IgD-negative memory B cell (primary cell): ENCODE results near the gene SLC4A5. TPM values are rescaled to one million over a fixed set of nuclear protein-coding genes. Genes with fewer than 3 reads are reported as not detected.
A peak's percentile ranks its signal among the peaks of the same experiment; 100 is the strongest.

Experiments used
- H3K27ac Mint-ChIP-seq, 3 donors: one replicate each; pipeline ENCODE4 v1.8.0; 2020 to 2022; ENCODE audit warnings: mild to moderate bottlenecking in 3 of 3, mixed read lengths in 3 of 3, moderate library complexity in 1 of 3
- H3K27me3 Mint-ChIP-seq: one replicate; pipeline ENCODE4 v1.8.0; 2021; ENCODE audit warnings: mixed read lengths
- H3K36me3 Mint-ChIP-seq: one replicate; pipeline ENCODE4 v1.8.0; 2020; ENCODE audit warnings: mild to moderate bottlenecking, mixed read lengths
- H3K4me1 Mint-ChIP-seq, 3 donors: one replicate each; pipeline ENCODE4 v1.8.0; 2020 to 2022; ENCODE audit warnings: mixed read lengths in 3 of 3, mild to moderate bottlenecking in 1 of 3
- H3K4me3 Mint-ChIP-seq, 4 donors: one replicate each; pipeline ENCODE4 v1.8.0; 2020 to 2022; ENCODE audit warnings: mild to moderate bottlenecking in 4 of 4, mixed read lengths in 4 of 4, moderate library complexity in 3 of 4
- H3K9me3 Mint-ChIP-seq, 3 donors: one replicate each; pipeline ENCODE4 v1.8.0; 2020 to 2021; ENCODE audit warnings: mixed read lengths in 3 of 3, mild to moderate bottlenecking in 1 of 3
- polyA plus RNA-seq: library from polyadenylated mRNA; unstranded; fragments of 300-500 nt; fragmentation: Illumina TruSeq; gene quantifications from one replicate; pipeline ENCODE4 v1.2.3, GENCODE V29; 2021

Gene SLC4A5
- polyA plus RNA-seq, 1 donor from 2014 or later = 1.2 TPM

DNA sequence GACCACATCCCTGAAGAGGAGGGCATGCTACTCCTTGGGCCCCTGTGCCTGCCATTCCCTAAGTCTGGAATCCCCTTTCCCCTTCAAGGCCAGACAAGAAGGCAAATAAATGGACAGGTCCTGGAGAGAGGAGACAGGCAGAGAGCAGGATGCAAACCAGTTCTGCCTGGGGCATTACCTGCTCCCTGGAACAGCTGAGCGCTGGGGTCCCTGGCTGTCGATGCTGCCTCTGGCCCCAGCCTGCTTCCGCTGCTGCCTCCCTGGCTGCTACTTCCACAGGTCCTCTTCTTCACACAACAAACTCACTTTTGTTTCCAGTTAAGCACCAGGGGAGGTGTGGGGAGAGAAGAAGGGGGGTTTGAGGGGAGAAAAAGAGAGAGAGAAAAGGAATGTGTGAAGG is 53.1 kb downstream of the SLC4A5 start:
- Mint-ChIP-seq H3K27ac (peak overlapping the region; percentile 47 to 87 (median 82)), H3K9me3 (no peaks in the 10 kb centered on the region), H3K4me1 (peaks cover 10 to 18% (median 11%) of the 10 kb centered on the region in 3 donors), H3K27me3 (no peaks in the 10 kb centered on the region), H3K36me3 (peaks cover 5% of the 10 kb centered on the region), H3K4me3 (peak overlapping the region; percentile 6 to 78 (median 32))

DNA sequence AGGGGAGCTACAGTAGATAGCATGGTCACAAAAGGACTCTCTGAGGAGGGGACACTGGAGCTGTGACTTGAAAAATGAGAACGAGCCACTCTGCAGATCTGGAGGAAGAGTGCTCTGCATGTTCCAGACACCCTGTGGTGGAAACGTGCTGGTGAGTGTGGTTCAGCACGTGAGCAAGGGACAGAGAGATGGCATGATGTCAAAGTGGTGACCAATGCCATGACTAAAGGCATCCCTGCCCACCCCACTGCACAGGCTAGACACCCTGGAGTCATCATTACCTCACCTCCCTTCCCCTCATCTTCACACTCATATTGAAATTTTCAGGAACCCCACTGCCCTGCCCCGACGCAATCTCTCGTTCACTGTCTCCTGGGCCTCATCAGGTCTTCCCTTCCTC is 56.5 kb downstream of the SLC4A5 start:
- Mint-ChIP-seq H3K27me3 (no peaks in the 10 kb centered on the region), H3K36me3 (peaks cover under 1% of the 10 kb centered on the region), H3K27ac (no peak overlapping the region), H3K4me1 (peaks cover 9 to 15% (median 10%) of the 10 kb centered on the region in 3 donors), H3K9me3 (no peaks in the 10 kb centered on the region), H3K4me3 (no peak overlapping the region)

- no peak overlapping the region for H3K27ac Mint-ChIP-seq
- peaks cover 6% of the 10 kb centered on the region for H3K36me3 Mint-ChIP-seq
- H3K4me3 Mint-ChIP-seq = no peak overlapping the region
- H3K9me3 Mint-ChIP-seq = peaks cover 0 to 1% (median 0%) of the 10 kb centered on the region in 3 donors
- no peaks in the 10 kb centered on the region for H3K4me1 Mint-ChIP-seq
- H3K27me3 Mint-ChIP-seq = peaks cover 5% of the 10 kb centered on the region
Observed at GRCh38 chr2:74281141-74281975, 61.9 kb downstream of the SLC4A5 start.

DNA sequence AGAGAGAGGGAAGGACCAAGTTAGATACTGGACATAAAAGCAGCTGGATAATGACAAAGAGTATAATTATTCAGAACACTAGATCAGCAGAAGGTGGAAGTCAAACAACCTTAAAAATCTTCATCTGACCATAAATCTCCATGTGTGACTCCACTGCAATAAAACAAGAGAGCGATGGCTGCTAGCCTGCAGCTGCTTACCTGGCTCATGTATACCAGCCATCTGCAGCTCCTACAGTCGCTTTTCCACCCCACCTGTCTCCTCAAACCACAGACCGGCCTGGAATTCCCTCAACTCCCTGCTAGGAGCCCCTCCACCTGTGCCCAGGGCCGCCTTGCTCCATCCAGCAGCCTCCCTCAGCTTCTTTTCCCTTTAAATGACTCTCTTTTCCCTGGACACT is 64.5 kb downstream of the SLC4A5 start:
- Mint-ChIP-seq H3K4me3 (no peak overlapping the region), H3K27me3 (peaks cover 5% of the 10 kb centered on the region), H3K27ac (peak overlapping the region in 1 of 3 donors; percentile 71), H3K9me3 (peaks cover 0 to 1% (median 0%) of the 10 kb centered on the region in 3 donors), H3K4me1 (peaks cover 4 to 6% (median 4%) of the 10 kb centered on the region in 3 donors), H3K36me3 (peaks cover 6% of the 10 kb centered on the region)

DNA sequence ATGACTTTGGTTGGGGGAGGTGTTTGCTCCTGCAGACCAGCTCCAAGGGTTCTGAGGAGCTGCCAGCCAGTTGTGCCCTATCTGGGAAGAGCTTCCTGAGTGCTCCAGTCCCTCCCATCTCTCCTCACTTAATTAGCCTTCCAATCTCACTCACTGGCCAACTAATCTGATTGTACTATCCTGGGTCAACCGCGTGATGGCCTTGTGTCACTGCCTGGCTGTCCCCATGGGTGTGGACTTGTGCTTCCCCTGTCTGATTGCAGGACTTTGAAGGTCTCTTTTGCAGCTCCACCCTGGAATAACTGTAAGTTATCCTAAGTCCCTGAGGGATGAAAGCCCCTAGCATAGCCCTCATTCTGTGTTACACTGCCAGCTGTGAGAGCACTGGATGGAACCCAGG is 65.0 kb downstream of the SLC4A5 start:
- H3K27me3 Mint-ChIP-seq = peaks cover 5% of the 10 kb centered on the region
- H3K4me1 Mint-ChIP-seq = peaks cover 4 to 6% (median 4%) of the 10 kb centered on the region in 3 donors
- no peak overlapping the region for H3K4me3 Mint-ChIP-seq
- H3K36me3 Mint-ChIP-seq = peaks cover 6% of the 10 kb centered on the region
- H3K27ac Mint-ChIP-seq = no peak overlapping the region
- H3K9me3 Mint-ChIP-seq = peaks cover 0 to 1% (median 0%) of the 10 kb centered on the region in 3 donors

GRCh38 chr2:74275228-74275627 is 68.0 kb downstream of the SLC4A5 start:
- H3K9me3 Mint-ChIP-seq = peaks cover 0 to 1% (median 0%) of the 10 kb centered on the region in 3 donors

DNA sequence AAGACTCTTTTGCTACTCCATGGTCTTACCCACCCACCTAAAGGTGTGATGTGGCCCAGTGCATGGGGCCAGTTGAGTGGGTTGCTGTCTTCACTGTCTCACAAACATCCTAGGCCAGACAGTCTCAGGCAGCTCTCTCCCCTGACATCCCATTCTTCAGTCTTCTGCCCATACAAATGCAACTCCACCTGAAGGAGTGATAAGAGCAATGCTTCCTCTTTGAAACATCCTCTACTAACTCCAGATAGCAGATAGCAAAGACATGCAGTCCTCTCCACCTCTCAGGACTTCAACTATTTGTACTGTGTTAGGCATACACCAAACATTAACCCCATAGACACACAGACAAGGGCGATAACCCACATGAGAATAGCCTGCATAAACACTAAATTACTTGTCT is 73.5 kb downstream of the SLC4A5 start:
- no peaks in the 10 kb centered on the region for H3K9me3 Mint-ChIP-seq
- H3K27ac Mint-ChIP-seq = no peak overlapping the region
- peaks cover 3 to 5% (median 4%) of the 10 kb centered on the region in 3 donors for H3K4me1 Mint-ChIP-seq
- peaks cover 6% of the 10 kb centered on the region for H3K36me3 Mint-ChIP-seq
- no peak overlapping the region for H3K4me3 Mint-ChIP-seq
- peaks cover 3% of the 10 kb centered on the region for H3K27me3 Mint-ChIP-seq

More at GRCh38 chr2:74275228-74275627, 68.0 kb downstream of the SLC4A5 start:
- peaks cover 7% of the 10 kb centered on the region for H3K27me3 Mint-ChIP-seq
- no peak overlapping the region for H3K27ac Mint-ChIP-seq
- peaks cover 4 to 6% (median 4%) of the 10 kb centered on the region in 3 donors for H3K4me1 Mint-ChIP-seq
- H3K36me3 Mint-ChIP-seq = peaks cover 4% of the 10 kb centered on the region
- H3K4me3 Mint-ChIP-seq = peak overlapping the region in 2 of 4 donors; percentile 10 to 14

DNA sequence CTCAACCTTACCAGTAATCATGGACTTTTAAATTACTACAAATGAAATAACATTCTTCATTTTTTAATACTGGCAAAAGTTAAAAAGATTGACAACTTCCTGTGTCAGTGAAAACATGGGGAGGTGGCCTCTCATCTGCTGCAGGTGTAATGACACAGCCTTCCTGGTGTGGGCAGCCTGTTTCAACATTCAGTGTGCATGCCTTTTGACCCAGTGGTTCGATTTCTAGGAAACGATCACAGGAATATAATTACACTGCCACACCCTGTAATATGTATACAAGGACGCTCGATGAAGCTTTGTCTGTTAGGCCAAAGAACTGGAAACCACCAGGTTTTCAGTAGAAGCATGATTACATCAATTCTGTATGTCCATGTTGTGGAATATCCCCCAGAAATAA is 76.1 kb downstream of the SLC4A5 start:
- Mint-ChIP-seq H3K27me3 (peaks cover 3% of the 10 kb centered on the region), H3K4me3 (no peak overlapping the region), H3K4me1 (peaks cover 3 to 5% (median 4%) of the 10 kb centered on the region in 3 donors), H3K27ac (no peak overlapping the region), H3K36me3 (peaks cover 10% of the 10 kb centered on the region), H3K9me3 (no peaks in the 10 kb centered on the region)

DNA sequence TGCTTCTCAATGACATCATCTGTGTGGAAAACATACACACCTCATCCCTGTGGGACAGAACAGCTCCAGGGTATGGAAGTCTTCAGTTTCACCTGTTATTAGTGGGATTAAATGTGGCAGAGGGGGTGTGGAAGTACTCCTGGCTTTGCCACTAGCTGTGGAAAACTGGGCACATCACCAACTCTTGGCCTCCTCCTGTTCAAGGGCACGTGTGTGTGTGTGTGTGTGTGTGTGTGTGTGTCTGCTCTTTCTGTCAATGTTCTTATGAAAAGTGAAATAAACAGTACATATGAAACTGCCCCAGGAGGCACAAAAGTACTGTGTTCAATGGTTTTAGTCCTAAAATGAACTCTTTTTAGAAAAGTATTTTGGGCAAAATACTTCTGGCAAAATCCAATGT is 78.9 kb downstream of the SLC4A5 start:
- peaks cover 7% of the 10 kb centered on the region for H3K36me3 Mint-ChIP-seq
- H3K4me3 Mint-ChIP-seq = no peak overlapping the region
- H3K27ac Mint-ChIP-seq = no peak overlapping the region
- no peaks in the 10 kb centered on the region for H3K9me3 Mint-ChIP-seq
- H3K4me1 Mint-ChIP-seq = peaks cover 3 to 5% (median 4%) of the 10 kb centered on the region in 3 donors
- H3K27me3 Mint-ChIP-seq = peaks cover 1% of the 10 kb centered on the region

- Mint-ChIP-seq H3K27me3 (peaks cover 1% of the 10 kb centered on the region), H3K4me1 (peaks cover 3 to 5% (median 4%) of the 10 kb centered on the region in 3 donors), H3K27ac (no peak overlapping the region), H3K36me3 (peaks cover 7% of the 10 kb centered on the region), H3K4me3 (no peak overlapping the region), H3K9me3 (no peaks in the 10 kb centered on the region)
Observed at GRCh38 chr2:74262681-74263080, 80.5 kb downstream of the SLC4A5 start.

- Mint-ChIP-seq H3K9me3 (no peaks in the 10 kb centered on the region), H3K4me3 (no peak overlapping the region), H3K36me3 (peaks cover 7% of the 10 kb centered on the region), H3K27ac (no peak overlapping the region), H3K27me3 (peaks cover 1% of the 10 kb centered on the region), H3K4me1 (peaks cover 0 to 3% (median 0%) of the 10 kb centered on the region in 3 donors)
Observed at GRCh38 chr2:74261204-74261864, 81.9 kb downstream of the SLC4A5 start.

DNA sequence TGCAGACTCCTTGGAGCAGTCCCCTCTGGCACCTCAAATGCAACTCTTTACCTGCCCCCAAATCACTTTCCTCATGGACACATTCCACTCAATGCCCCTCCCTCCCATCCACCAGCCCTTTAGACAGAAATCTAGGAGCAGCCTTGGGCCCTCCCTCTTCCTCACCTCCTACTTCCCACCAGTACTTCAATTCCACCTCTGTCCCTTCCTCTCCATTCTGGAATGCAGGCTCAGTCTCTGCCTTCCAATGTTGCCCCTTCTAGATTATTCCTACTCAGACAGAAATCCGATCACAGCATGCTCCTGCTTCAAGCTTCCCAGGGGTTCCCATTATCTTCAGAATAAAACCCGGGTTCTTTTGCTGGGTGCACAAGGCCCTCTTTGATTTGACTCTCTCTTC is 82.7 kb downstream of the SLC4A5 start:
- H3K9me3 Mint-ChIP-seq = no peaks in the 10 kb centered on the region
- no peaks in the 10 kb centered on the region for H3K27me3 Mint-ChIP-seq
- H3K36me3 Mint-ChIP-seq = peaks cover 7% of the 10 kb centered on the region
- no peak overlapping the region for H3K4me3 Mint-ChIP-seq
- no peak overlapping the region for H3K27ac Mint-ChIP-seq
- H3K4me1 Mint-ChIP-seq = no peaks in the 10 kb centered on the region

DNA sequence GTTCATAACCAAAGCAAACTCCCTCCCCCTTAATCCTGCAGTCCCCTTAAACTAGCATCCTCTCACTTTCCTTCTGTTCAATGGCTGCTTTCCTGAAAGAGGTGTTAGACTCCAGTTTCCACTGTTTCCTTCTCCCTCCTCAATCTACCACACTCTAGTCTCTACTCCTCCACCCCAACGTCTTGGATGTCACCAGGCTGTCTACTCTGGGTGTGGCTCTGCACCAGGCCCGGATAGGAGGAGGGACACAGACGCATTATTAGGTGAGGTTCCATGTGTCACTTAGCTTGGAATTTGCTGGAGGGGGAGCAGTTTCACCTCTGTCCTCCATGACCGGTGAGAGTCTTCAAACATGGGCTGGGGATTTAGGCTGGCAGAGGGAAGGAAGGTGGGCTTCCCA is 83.5 kb downstream of the SLC4A5 start:
- Mint-ChIP-seq H3K4me3 (no peak overlapping the region), H3K9me3 (no peaks in the 10 kb centered on the region), H3K4me1 (no peaks in the 10 kb centered on the region), H3K36me3 (peaks cover 4% of the 10 kb centered on the region), H3K27me3 (no peaks in the 10 kb centered on the region), H3K27ac (no peak overlapping the region)

DNA sequence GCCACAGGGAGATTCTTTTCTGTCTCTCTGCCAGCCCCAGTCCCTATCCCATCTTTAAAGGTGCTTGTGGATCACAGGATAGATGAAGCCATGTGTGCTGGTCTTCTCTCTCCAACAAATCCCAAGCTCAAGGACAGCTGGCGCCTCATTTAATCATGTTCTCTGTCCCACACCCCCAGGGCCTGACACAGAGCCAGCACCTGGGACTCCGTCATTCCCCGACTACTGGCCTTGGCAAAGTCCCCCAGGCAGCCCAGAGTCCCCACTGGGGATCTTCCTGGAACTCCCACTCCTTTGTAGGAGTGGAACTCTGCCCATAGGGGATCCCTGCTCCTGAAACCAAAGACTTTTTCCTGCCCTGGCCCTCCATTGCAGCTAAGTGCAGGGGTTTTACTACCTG is 84.0 kb downstream of the SLC4A5 start:
- Mint-ChIP-seq H3K4me3 (no peak overlapping the region), H3K27me3 (no peaks in the 10 kb centered on the region), H3K4me1 (no peaks in the 10 kb centered on the region), H3K27ac (no peak overlapping the region), H3K36me3 (peaks cover 6% of the 10 kb centered on the region), H3K9me3 (no peaks in the 10 kb centered on the region)

DNA sequence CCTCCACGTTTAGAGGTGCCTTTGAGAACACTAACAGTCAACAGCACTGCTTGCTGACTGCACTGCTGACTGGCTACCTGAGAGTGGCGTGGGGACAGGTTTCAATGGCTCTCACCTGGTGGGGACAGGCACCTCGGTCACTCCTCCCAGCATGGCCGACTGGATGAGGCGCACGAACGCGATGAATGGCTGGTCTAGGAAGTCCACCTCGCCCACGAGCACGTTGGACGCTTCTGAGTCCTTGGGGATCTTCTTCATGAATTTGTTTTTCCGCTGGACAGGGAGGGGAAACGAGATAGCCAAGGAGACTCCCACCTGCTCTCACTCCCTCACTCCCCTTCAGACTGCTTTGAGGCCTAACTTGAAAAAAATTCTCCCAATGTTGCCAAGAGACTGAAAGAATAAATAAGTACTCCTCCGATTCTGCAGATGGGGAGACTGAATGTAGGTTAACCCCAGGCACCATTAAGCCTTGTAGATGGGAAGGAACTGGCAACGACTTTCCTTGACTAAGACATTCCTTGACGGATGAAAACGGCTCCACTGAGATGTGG is 87.5 kb downstream of the SLC4A5 start:
- Mint-ChIP-seq H3K27ac (no peak overlapping the region), H3K27me3 (no peaks in the 10 kb centered on the region), H3K4me3 (no peak overlapping the region), H3K4me1 (no peaks in the 10 kb centered on the region), H3K36me3 (peaks cover 2% of the 10 kb centered on the region), H3K9me3 (no peaks in the 10 kb centered on the region)
